ENCODE measurements around the gene RAX. TPM values are rescaled to one million over a fixed set of nuclear protein-coding genes. Genes with fewer than 3 reads are reported as not detected.

Gene RAX
- total RNA-seq, 1 donor from 2014 or later: not detected

Other genes with a start within 250 kb of the RAX start
- 15.1 and 20.6 TPM in 2 replicates for gene SEC11C, start 133.6 kb downstream of the RAX start, total RNA-seq
- gene GRP, start 53.3 kb downstream of the RAX start, total RNA-seq: not detected in 2 replicates
- not detected in 2 replicates for gene CPLX4, start 45.2 kb upstream of the RAX start, total RNA-seq
- 101 and 117 TPM in 2 replicates for gene LMAN1, start 85.8 kb upstream of the RAX start, total RNA-seq